Psoas muscle (tissue), 8 donors: Measurements from ENCODE around the gene ASTN1. TPM values are rescaled to one million over a fixed set of nuclear protein-coding genes. Genes with fewer than 3 reads are reported as not detected.
A peak's percentile ranks its signal among the peaks of the same experiment; 100 is the strongest.

Source experiments
- ATAC-seq, 4 donors: fragments of 200-7000 bp; cut with Tn5 transposase; one replicate each; pipeline ENCODE4 v1.9.1; 2020; ENCODE audit warnings: moderate library complexity in 3 of 4, mild to moderate bottlenecking in 2 of 4
- DNase-seq, 2 donors: peaks; one replicate each; pipeline ENCODE4 v3.0.0-alpha.2; 2020
- H3K27ac ChIP-seq: fragments of 200-600 bp; one replicate; pipeline ENCODE4 v1.8.0; 2022
- H3K27me3 ChIP-seq, 3 donors: fragments of 200-600 bp in 1 of 3; one replicate each; pipeline versions ENCODE4 v1.6.1 to v1.8.0; 2013 to 2022; ENCODE audit warnings: low read length in 2 of 3, mild to moderate bottlenecking in 2 of 3, moderate library complexity in 1 of 3; ENCODE audit not compliant: insufficient read depth in 3 of 3
- H3K36me3 ChIP-seq, 2 donors: fragments of 200-600 bp in 1 of 2; one replicate each; pipeline versions ENCODE4 v1.6.1 to v1.8.0; 2013 to 2022; ENCODE audit warnings: low read depth in 1 of 2, mild to moderate bottlenecking in 1 of 2, moderate library complexity in 1 of 2; ENCODE audit not compliant: insufficient read depth in 1 of 2
- H3K4me1 ChIP-seq: fragments of 200-600 bp; one replicate; pipeline ENCODE4 v1.8.0; 2022
- H3K4me3 ChIP-seq: fragments of 200-600 bp; one replicate; pipeline ENCODE4 v1.8.0; 2022; ENCODE audit warnings: mild to moderate bottlenecking
- H3K9me3 ChIP-seq: fragments of 200-600 bp; one replicate; pipeline ENCODE4 v1.8.0; 2022
- CTCF ChIP-seq: fragments of 200-600 bp; IDR thresholded peaks from one replicate; pipeline ENCODE4 v1.8.0; 2022; ENCODE audit warnings: antibody characterized with exemption
- WGBS, 3 donors: extraction: QIAGEN DNeasy Blood & Tissue Kit; methylation state at CpG; one replicate each; pipeline versions ENCODE4 v1.1.6 to v1.1.7; 2013; 5-methylcytosine and 5-hydroxymethylcytosine counted together
- intact Hi-C, 2 donors: fragments of 100-400 bp; cut with DNase I; formaldehyde crosslinking; loops; one replicate each; pipeline versions ENCODE4 v1.11.0 to v1.14.2; 2022
- polyA plus RNA-seq, 3 donors: library from polyadenylated mRNA; stranded (reverse); fragments of 200-250 nt; gene quantifications; one replicate each; pipeline ENCODE4 v1.2.3, GENCODE V29; 2013
- total RNA-seq, 4 donors: library from RNA; stranded (reverse); fragmentation: NEBNext Ultra II Directional in 2 of 4; extraction: Animal tissue kit (Norgen Biotek cat#: 25700) in 2 of 4; gene quantifications; one replicate each; pipeline versions ENCODE4 v1.2.1 to v1.2.4, GENCODE V29; 2021 to 2023
- donor health status: healthy with polysubstance abuse.
- donor health status: DM: no; HTN: no; CAD: no; lungs with moderate emphysema.
- donor health status: Bipolar disorder and iron deficiency.
- donor health status: healthy.
- donor health status: DM: yes; HTN: yes; CAD: no.
- donor health status: DM: no; HTN: no; CAD: no.
- donor health status: DM: no; HTN: no; CAD: no.
- donor health status: DM: yes; HTN: yes; CAD: no.

ASTN1 gene
- total and polyA plus RNA-seq, 7 donors, result 0.03 to 0.51 (median 0.11) TPM; not detected in 1

- Histone ChIP-seq H3K27me3 (no peaks in the 10 kb centered on the region), H3K9me3 (no peaks in the 10 kb centered on the region), H3K27ac (no peak overlapping the region), H3K4me1 (no peaks in the 10 kb centered on the region), H3K4me3 (no peak overlapping the region), H3K36me3 (no peaks in the 10 kb centered on the region)
- ATAC-seq, result peak; percentile 73 to 81 (median 79)
- intact Hi-C loops, result loop anchor here (2.0 to 5.0 kb wide), 2 partner anchors 47 to 52 kb away; no protein-coding TSS in a partner anchor
- peak; percentile 39 to 71 for DNase-seq
- WGBS, 3 donors, result 24 to 25% (median 24%) methylated on average over 17 of the region's 17 CpGs
- TF ChIP-seq CTCF, result peak; percentile 69
Measured at GRCh38 chr1:176949033-176949662, 215.4 kb downstream of the ASTN1 start.

GRCh38 chr1:176944606-176945005, 219.9 kb downstream of the ASTN1 start:
- DNase-seq (no peak), ATAC-seq (no peak)
- Histone ChIP-seq H3K4me1 (no peaks in the 10 kb centered on the region), H3K36me3 (no peaks in the 10 kb centered on the region), H3K27ac (no peak overlapping the region), H3K4me3 (no peak overlapping the region), H3K9me3 (no peaks in the 10 kb centered on the region), H3K27me3 (no peaks in the 10 kb centered on the region)
- TF ChIP-seq CTCF, result no peak
- 95 to 99% (median 96%) methylated on average over 4 of the region's 4 CpGs for WGBS, 3 donors
- intact Hi-C loops, result loop anchor here in 1 of 2 donors (5.0 kb wide), 1 partner anchor 42 kb away; no protein-coding TSS in a partner anchor

DNA sequence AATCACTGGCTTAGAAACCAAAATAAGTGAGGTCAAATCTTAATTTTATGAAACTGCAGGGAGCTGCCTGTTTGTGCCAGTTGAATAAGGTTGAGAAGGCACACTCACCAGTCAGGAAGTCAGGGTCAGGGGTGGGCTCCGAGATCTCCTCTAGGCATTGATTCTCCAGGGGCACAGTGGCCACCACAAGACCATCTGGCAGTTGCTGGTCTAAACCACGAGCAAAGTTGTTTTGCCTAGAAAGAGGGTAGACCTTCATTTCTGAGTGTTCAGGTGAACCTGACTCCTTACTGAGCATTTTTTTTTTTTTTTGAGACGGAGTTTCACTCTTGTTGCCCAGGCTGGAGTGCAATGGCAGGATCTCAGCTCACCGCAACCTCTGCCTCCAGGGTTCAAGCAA, 220.7 kb downstream of the ASTN1 start:
- intact Hi-C loops, result no loop called here
- ATAC-seq, result no peak
- Histone ChIP-seq H3K4me1 (no peaks in the 10 kb centered on the region), H3K9me3 (no peaks in the 10 kb centered on the region), H3K27ac (no peak overlapping the region), H3K36me3 (no peaks in the 10 kb centered on the region), H3K27me3 (no peaks in the 10 kb centered on the region), H3K4me3 (no peak overlapping the region)
- no peak for DNase-seq
- WGBS, 3 donors, result 71 to 78% (median 74%) methylated on average over 4 of the region's 4 CpGs
- no peak for TF ChIP-seq CTCF

DNA sequence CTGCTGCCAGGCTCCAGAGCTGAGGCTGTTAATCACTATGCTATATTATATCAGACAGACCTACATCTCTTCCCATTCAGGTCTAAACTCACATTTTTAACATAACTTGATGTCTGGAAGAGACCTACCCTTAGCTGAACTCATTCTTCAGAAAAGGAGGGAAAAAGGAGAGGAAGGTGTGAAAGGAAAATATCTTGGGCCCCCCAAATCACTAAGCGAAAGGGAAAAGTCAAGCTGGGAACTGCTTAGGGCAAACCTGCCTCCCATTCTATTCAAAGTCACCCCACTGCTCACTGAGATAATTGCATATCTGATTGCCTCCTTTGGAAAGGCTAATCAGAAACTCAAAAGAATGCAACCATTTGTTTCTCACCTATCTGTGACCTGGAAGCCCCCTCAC, 222.2 kb downstream of the ASTN1 start:
- Histone ChIP-seq H3K4me1 (no peaks in the 10 kb centered on the region), H3K4me3 (no peak overlapping the region), H3K27me3 (no peaks in the 10 kb centered on the region), H3K27ac (no peak overlapping the region), H3K36me3 (no peaks in the 10 kb centered on the region), H3K9me3 (no peaks in the 10 kb centered on the region)
- no peak for ATAC-seq
- WGBS, 3 donors, result 69 to 87% (median 79%) methylated on average over 1 of the region's 1 CpG
- no peak for TF ChIP-seq CTCF
- intact Hi-C loops, result no loop called here
- DNase-seq, result no peak

DNA sequence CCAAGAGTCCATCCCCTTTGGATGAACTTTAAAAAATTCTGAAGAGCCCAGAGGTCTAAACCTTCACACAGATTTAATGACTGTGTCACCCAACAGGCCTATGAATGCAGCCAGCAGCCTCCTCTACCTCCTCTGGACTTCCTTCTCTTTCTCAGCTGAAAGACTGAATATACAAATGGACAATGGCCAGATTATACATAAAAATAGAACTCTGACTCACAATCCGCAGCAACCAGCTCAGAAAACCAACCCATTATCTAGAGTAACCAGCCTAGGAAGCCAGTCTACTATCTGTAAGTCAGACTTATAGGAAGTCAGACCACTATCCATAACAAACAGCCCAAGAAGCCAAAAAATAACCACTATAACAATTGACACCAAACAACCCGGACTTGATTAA, 224.5 kb downstream of the ASTN1 start:
- no peak for TF ChIP-seq CTCF
- Histone ChIP-seq H3K4me1 (no peaks in the 10 kb centered on the region), H3K36me3 (no peaks in the 10 kb centered on the region), H3K4me3 (no peak overlapping the region), H3K27me3 (no peaks in the 10 kb centered on the region), H3K9me3 (no peaks in the 10 kb centered on the region), H3K27ac (no peak overlapping the region)
- intact Hi-C loops, result no loop called here
- DNase-seq (no peak), ATAC-seq (no peak)
- WGBS, 3 donors, result 55 to 78% (median 59%) methylated on average over 2 of the region's 2 CpGs
